Measurements from ENCODE around the gene TF. TPM values are rescaled to one million over a fixed set of nuclear protein-coding genes. Genes with fewer than 3 reads are reported as not detected.
A peak's percentile ranks its signal among the peaks of the same experiment; 100 is the strongest.

TF gene
- 0.29 TPM for total RNA-seq (2013)
- polyA plus RNA-seq (under 1 TPM in 1 of 3 donors, not detected in 2; 0.73 TPM), polyA minus RNA-seq (under 0.01 TPM in 1 of 2 replicates, not detected in the other), total RNA-seq (0.06 to 7.5 (median 0.17) reads per million in 11 experiments)

- H3K79me2 ChIP-seq (ENCODE audit: insufficient read depth, low read length) = no peaks in the 10 kb centered on the region
- no peak within 1 kb of the TSS for H3K4me2 ChIP-seq (replicated peaks; ENCODE audit: extremely low read depth, low read length, poor library complexity, severe bottlenecking)
- Mint-ChIP-seq H3K36me3 (no peaks in the 10 kb centered on the region), H3K27me3 (ENCODE audit: low read depth in 3 of 3) (peaks cover 37 to 53% (median 49%) of the 10 kb centered on the region in 3 donors), H3K4me1 (no peaks in the 10 kb centered on the region), H3K4me3 (peak within 1 kb of the TSS in 1 of 2 donors; percentile 74), H3K27ac (peak within 1 kb of the TSS in 1 of 7 donors; percentile 8), H3K9me3 (no peaks in the 10 kb centered on the region)
- no peak for DNase-seq
- no peak within 1 kb of the TSS for H2AFZ ChIP-seq (ENCODE audit: insufficient read depth, low read depth, low read length, poor library complexity, severe bottlenecking)
- WGBS (ENCODE audit: insufficient coverage) = 6% methylated on average over 48 of the region's 50 CpGs
- no peaks in the 10 kb centered on the region for H4K20me1 ChIP-seq (ENCODE audit: insufficient read depth, low read length)
- H3K27me3 ChIP-seq (ENCODE audit: control insufficient read depth in 2 of 2, insufficient read depth in 2 of 2, low read length in 2 of 2) = peaks cover 6 to 29% of the 10 kb centered on the region in 2 donors
- no peaks in the 10 kb centered on the region for H3K4me1 ChIP-seq (ENCODE audit: control insufficient read depth in 1 of 2, insufficient read depth in 2 of 2, low read length in 2 of 2)
- intact Hi-C loops (cut with micrococcal nuclease) = no loop called here
- TF ChIP-seq CTCF (IDR thresholded peaks at IDR 0.05) = no peak
- H3K9ac ChIP-seq (ENCODE audit: insufficient read depth, low read length, poor library complexity, severe bottlenecking) = no peak within 1 kb of the TSS
- H3K9me3 ChIP-seq (replicated peaks in 1 of 2; ENCODE audit: control insufficient read depth in 1 of 2, insufficient read depth in 1 of 2, low read length in 2 of 2) = no peaks in the 10 kb centered on the region
- no peak within 1 kb of the TSS for H3K27ac ChIP-seq (ENCODE audit: low read depth in 1 of 2, low read length in 2 of 2)
- no peaks in the 10 kb centered on the region for H3K36me3 ChIP-seq (replicated peaks in 1 of 2; ENCODE audit: control insufficient read depth in 1 of 2, insufficient read depth in 2 of 2, low read length in 2 of 2)
- H3K4me3 ChIP-seq (replicated peaks in 1 of 3; ENCODE audit: low read depth in 2 of 3, low read length in 3 of 3) = no peak within 1 kb of the TSS
Measured at GRCh38 chr3:133745981-133746711, at the start of gene TF. TF (plus strand) TSS chr3:133746393; CDS start chr3:133746441, 48 bp downstream.

DNA sequence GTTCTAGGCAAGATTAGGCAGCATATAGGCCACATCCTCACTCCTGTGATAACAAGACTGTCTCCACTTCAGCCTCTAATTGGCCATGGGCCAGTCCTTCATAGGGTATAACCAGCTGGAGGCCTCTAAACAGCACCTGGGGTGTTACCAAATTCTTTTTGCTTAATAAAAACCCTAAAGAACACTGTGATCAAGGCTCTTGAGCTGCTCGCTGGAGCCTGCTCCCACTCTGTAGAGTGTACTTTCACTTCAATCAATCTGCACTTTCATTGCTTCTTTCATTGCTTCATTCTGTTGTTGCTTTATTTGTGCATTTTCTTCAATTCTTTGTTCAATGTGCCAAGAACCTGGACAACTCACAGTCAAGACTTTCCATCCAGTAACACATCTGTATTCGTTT, 48.2 kb upstream of the TF start:
- no peak overlapping the region for H3K9ac ChIP-seq (ENCODE audit: insufficient read depth, low read length, poor library complexity, severe bottlenecking)
- Mint-ChIP-seq H3K4me3 (no peak overlapping the region), H3K27me3 (ENCODE audit: low read depth in 3 of 3) (no peaks in the 10 kb centered on the region), H3K36me3 (no peaks in the 10 kb centered on the region), H3K4me1 (no peaks in the 10 kb centered on the region), H3K27ac (no peak overlapping the region), H3K9me3 (peaks cover 4 to 11% (median 8%) of the 10 kb centered on the region in 7 donors)
- no peak for TF ChIP-seq CTCF (IDR thresholded peaks at IDR 0.05)
- H3K27ac ChIP-seq (ENCODE audit: low read depth in 1 of 2, low read length in 2 of 2) = no peak overlapping the region
- no peaks in the 10 kb centered on the region for H3K79me2 ChIP-seq (ENCODE audit: insufficient read depth, low read length)
- no peak overlapping the region for H3K4me3 ChIP-seq (replicated peaks in 1 of 3; ENCODE audit: low read depth in 2 of 3, low read length in 3 of 3)
- DNase-seq = no peak
- no peaks in the 10 kb centered on the region for H3K36me3 ChIP-seq (replicated peaks in 1 of 2; ENCODE audit: control insufficient read depth in 1 of 2, insufficient read depth in 2 of 2, low read length in 2 of 2)
- intact Hi-C loops (cut with micrococcal nuclease) = no loop called here
- H3K27me3 ChIP-seq (ENCODE audit: control insufficient read depth in 2 of 2, insufficient read depth in 2 of 2, low read length in 2 of 2) = no peaks in the 10 kb centered on the region
- 100% methylated on average over 1 of the region's 2 CpGs for WGBS (ENCODE audit: insufficient coverage)
- no peaks in the 10 kb centered on the region for H4K20me1 ChIP-seq (ENCODE audit: insufficient read depth, low read length)
- H3K9me3 ChIP-seq (replicated peaks in 1 of 2; ENCODE audit: control insufficient read depth in 1 of 2, insufficient read depth in 1 of 2, low read length in 2 of 2) = peaks cover 5 to 14% of the 10 kb centered on the region in 2 donors
- H2AFZ ChIP-seq (ENCODE audit: insufficient read depth, low read depth, low read length, poor library complexity, severe bottlenecking) = no peak overlapping the region
- no peaks in the 10 kb centered on the region for H3K4me1 ChIP-seq (ENCODE audit: control insufficient read depth in 1 of 2, insufficient read depth in 2 of 2, low read length in 2 of 2)
- H3K4me2 ChIP-seq (replicated peaks; ENCODE audit: extremely low read depth, low read length, poor library complexity, severe bottlenecking) = no peak overlapping the region

Measured in CD14-positive monocyte (primary cell).